HCT116 (cell line): ENCODE data around the gene EFNB2. TPM values are rescaled to one million over a fixed set of nuclear protein-coding genes. Genes with fewer than 3 reads are reported as not detected.

Source experiments
- ATAC-seq: fragments of 200-7000 bp; cut with Tn5 transposase; 2 replicates; pipeline ENCODE4 v1.9.1; 2020; ENCODE audit warnings: mild to moderate bottlenecking, moderate library complexity
- BruUV-seq: library from RNA; stranded (reverse); fragments of 400-500 nt; replicated peaks from 2 replicates; lab custom pipeline; 2021; lab: Mats Ljungman, UMichigan
- CTCF ChIA-PET: fragments of 300-600 bp; sonication (Branson Sonifier 250); formaldehyde crosslinking; loops from one replicate; lab custom pipeline; 2021; ENCODE audit warnings: antibody characterized with exemption; lab: Charles Lee
- POLR2A ChIA-PET: fragments of 300-600, 350-600 bp; sonication (Branson Sonifier 250); formaldehyde crosslinking; loops from one replicate; lab custom pipeline; 2021; ENCODE audit warnings: antibody characterized with exemption; lab: Charles Lee
- RAD21 ChIA-PET, 2 experiments: fragments of 300-600 bp; sonication (Branson Sonifier 250); formaldehyde crosslinking; loops; one replicate each; lab custom pipeline; 2023; ENCODE audit warnings: low total read pairs in 2 of 2; ENCODE audit not compliant: uncharacterized antibody in 2 of 2, unreplicated experiment in 2 of 2, low non-redundant PET in 1 of 2; lab: Charles Lee
- DNase-seq: peaks from one replicate; pipeline ENCODE4 v3.0.0-alpha.2; 2010; ENCODE audit warnings: low read depth, low spot score
- H2AFZ ChIP-seq: fragments of 200-600 bp; shearing (Covaris generic), sonication (generic); 2 replicates; pipeline ENCODE4 v1.6.1; 2017; ENCODE audit warnings: low read depth, mixed run types, mixed read lengths, antibody characterized with exemption, low read length; ENCODE audit not compliant: poor library complexity, severe bottlenecking
- H3K27ac ChIP-seq: 2 replicates; pipeline ENCODE4 v1.5.1; 2012; ENCODE audit warnings: low read depth, low read length
- H3K27me3 ChIP-seq: fragments of 200-600 bp; sonication (generic); 2 replicates; pipeline ENCODE4 v1.6.1; 2016; ENCODE audit warnings: mixed run types, low read length, mixed read lengths; ENCODE audit not compliant: insufficient read depth
- H3K36me3 ChIP-seq, 2 experiments: fragments of 200-500 bp in 1 of 2; fragments of 200-600 bp in 1 of 2; sonication (Bioruptor generic) in 1 of 2; sonication (generic) in 1 of 2; 2 replicates each; pipeline versions ENCODE4 v1.5.1 to v1.6.1; 2014 to 2016; ENCODE audit warnings: low read length in 2 of 2, inconsistent platforms in 1 of 2, mixed read lengths in 1 of 2, mixed run types in 1 of 2; ENCODE audit not compliant: insufficient read depth in 2 of 2, control insufficient read depth in 1 of 2
- H3K4me1 ChIP-seq, 2 experiments: fragments of 200-600 bp in 1 of 2; sonication (generic) in 1 of 2; 2 replicates each; pipeline versions ENCODE4 v1.5.1 to v1.6.1; 2012 to 2017; ENCODE audit warnings: low read length in 2 of 2, inconsistent platforms in 1 of 2, mild to moderate bottlenecking in 1 of 2, mixed read lengths in 1 of 2, mixed run types in 1 of 2, moderate library complexity in 1 of 2; ENCODE audit not compliant: insufficient read depth in 2 of 2, control insufficient read depth in 1 of 2
- H3K4me2 ChIP-seq: fragments of 200-600 bp; sonication (generic); 2 replicates; pipeline ENCODE4 v1.6.1; 2017; ENCODE audit warnings: mixed run types, low read length, mixed read lengths
- H3K4me3 ChIP-seq, 2 experiments: fragments of 200-600 bp in 1 of 2; sonication (generic) in 1 of 2; replicated peaks in 1 of 2; 2 replicates each; pipeline ENCODE4 v1.5.1; 2011 to 2016; ENCODE audit warnings: low read length in 2 of 2, control low read depth in 1 of 2, low read depth in 1 of 2, mild to moderate bottlenecking in 1 of 2, mixed read lengths in 1 of 2, mixed run types in 1 of 2
- H3K79me2 ChIP-seq: fragments of 200-600 bp; sonication (generic); 2 replicates; pipeline ENCODE4 v1.6.1; 2017; ENCODE audit warnings: mild to moderate bottlenecking, mixed run types, low read length, moderate library complexity, mixed read lengths; ENCODE audit not compliant: insufficient read depth
- H3K9ac ChIP-seq: fragments of 200-600 bp; sonication (generic); 2 replicates; pipeline ENCODE4 v1.6.1; 2016; ENCODE audit warnings: low read length, mixed read lengths
- H3K9me2 ChIP-seq: fragments of 200-600 bp; sonication (generic), shearing (Covaris generic); 2 replicates; pipeline ENCODE4 v1.6.1; 2017; ENCODE audit warnings: mixed run types, mild to moderate bottlenecking, moderate library complexity; ENCODE audit not compliant: insufficient read depth
- H3K9me3 ChIP-seq, 2 experiments: fragments of 200-500 bp in 1 of 2; fragments of 200-600 bp in 1 of 2; sonication (Bioruptor generic) in 1 of 2; sonication (generic) in 1 of 2; 2 replicates each; pipeline ENCODE4 v1.6.1; 2014 to 2017; ENCODE audit warnings: low read length in 2 of 2, mixed read lengths in 2 of 2, inconsistent platforms in 1 of 2, low read depth in 1 of 2, mild to moderate bottlenecking in 1 of 2, mixed run types in 1 of 2, moderate library complexity in 1 of 2; ENCODE audit not compliant: control insufficient read depth in 1 of 2, insufficient read depth in 1 of 2
- H4K20me1 ChIP-seq: fragments of 200-600 bp; sonication (generic), shearing (Covaris generic); 2 replicates; pipeline ENCODE4 v1.6.1; 2017; ENCODE audit warnings: mixed run types, mild to moderate bottlenecking, moderate library complexity; ENCODE audit not compliant: insufficient read depth
- ATF3 ChIP-seq: IDR thresholded peaks from 2 replicates; pipeline ENCODE4 v1.6.1; 2012
- CEBPB ChIP-seq: IDR thresholded peaks from 2 replicates; pipeline ENCODE4 v1.6.1; 2012; ENCODE audit warnings: low read depth
- EGR1 ChIP-seq: IDR thresholded peaks from 2 replicates; pipeline ENCODE4 v1.6.1; 2012; ENCODE audit warnings: low read depth
- ELF1 ChIP-seq: IDR thresholded peaks from 2 replicates; pipeline ENCODE4 v1.6.1; 2012; ENCODE audit warnings: low read depth, borderline replicate concordance
- FOSL1 ChIP-seq: IDR thresholded peaks from 2 replicates; pipeline ENCODE4 v1.6.1; 2012; ENCODE audit warnings: low read depth
- POLR2A ChIP-seq: IDR thresholded peaks from 2 replicates; pipeline ENCODE4 v1.7.0; 2011; ENCODE audit warnings: borderline replicate concordance; ENCODE audit not compliant: insufficient read depth, insufficient read length; ENCODE audit errors: extremely low read depth
- POLR2AphosphoS5 ChIP-seq: IDR thresholded peaks from 2 replicates; pipeline ENCODE4 v1.6.1; 2011; ENCODE audit warnings: mild to moderate bottlenecking, low read depth, low read length, moderate library complexity
- SRF ChIP-seq: IDR thresholded peaks from 2 replicates; pipeline ENCODE4 v1.6.1; 2012; ENCODE audit warnings: low read depth
- YY1 ChIP-seq: IDR thresholded peaks from 2 replicates; pipeline ENCODE4 v1.6.1; 2011; ENCODE audit warnings: low read length, low read depth, moderate library complexity, mild to moderate bottlenecking; ENCODE audit not compliant: insufficient replicate concordance; ENCODE audit errors: extremely low read depth
- ZBTB33 ChIP-seq: IDR thresholded peaks from 2 replicates; pipeline ENCODE4 v1.6.1; 2011; ENCODE audit warnings: mild to moderate bottlenecking, low read length, moderate library complexity; ENCODE audit not compliant: insufficient replicate concordance; ENCODE audit errors: extremely low read depth
- ZFX ChIP-seq: fragments of 450-650 bp; IDR thresholded peaks from 2 replicates; pipeline ENCODE4 v1.6.1; 2017
- intact Hi-C: fragments of 100-400 bp; cut with micrococcal nuclease; formaldehyde crosslinking; loops from 2 replicates; pipeline ENCODE4 v1.10.0; 2022
- total RNA-seq: library from RNA; stranded (reverse); gene quantifications from one replicate; pipeline ENCODE4 v1.2.1, GENCODE V29; 2021; ENCODE audit not compliant: unreplicated experiment

The EFNB2 gene
- total RNA-seq, 1 experiment from 2014 or later: 30.9 TPM

GRCh38 chr13:106466691-106467426 lies 68.6 kb downstream of the EFNB2 start:
- RAD21 ChIA-PET: no interaction called here
- BruUV-seq: no TSS peak
- Histone ChIP-seq H3K9me3 (no peaks in the 10 kb centered on the region), H3K4me2 (no peak overlapping the region), H2AFZ (no peak overlapping the region), H3K36me3 (no peaks in the 10 kb centered on the region), H3K9ac (no peak overlapping the region), H4K20me1 (no peaks in the 10 kb centered on the region), H3K4me3 (no peak overlapping the region), H3K27ac (no peak overlapping the region), H3K9me2 (no peaks in the 10 kb centered on the region), H3K4me1 (peaks cover 6 to 16% of the 10 kb centered on the region in 2 experiments; a peak in 2 of 4 replicates), H3K27me3 (no peaks in the 10 kb centered on the region), H3K79me2 (no peaks in the 10 kb centered on the region)
- DNase-seq (no peak), ATAC-seq (no peak)
- intact Hi-C loops: no loop called here
- TF ChIP-seq SRF (no peak), YY1 (no peak), CEBPB (no peak), POLR2AphosphoS5 (no peak), FOSL1 (no peak), EGR1 (no peak), ZBTB33 (no peak), ELF1 (no peak), ATF3 (no peak), POLR2A (no peak), ZFX (no peak)
- CTCF ChIA-PET: no interaction called here
- POLR2A ChIA-PET: interaction anchor here (0.6 kb wide), 1 partner anchor 394 kb away, joined by 3 read pairs; no protein-coding TSS in a partner anchor
